HFF-Myc (cell line): ENCODE results near the gene TSR3.
"Not testable (repeated sequence)": the region's sequence is repeated elsewhere in the genome, so short reads cannot be mapped to it uniquely, and the experiment has no call there.

ENCODE experiments used
- DNase-seq: peaks from one replicate; pipeline ENCODE4 v3.0.0-alpha.2; 2011; ENCODE audit warnings: low read depth; ENCODE audit errors: extremely low read depth
- H3K4me3 ChIP-seq: replicated peaks from 2 replicates; pipeline ENCODE4 v1.5.1; 2011; ENCODE audit warnings: low read depth, mild to moderate bottlenecking, control low read depth, low read length
- CTCF ChIP-seq: IDR thresholded peaks from 2 replicates; pipeline ENCODE4 v1.5.1; 2012; ENCODE audit warnings: mild to moderate bottlenecking, low read depth, low read length, control low read depth; ENCODE audit errors: missing control alignments

The TSR3 gene

GRCh38 chr16:1333149-1333812 lies 18.4 kb downstream of the TSR3 start, which contains the start of gene BAIAP3:
Gene BAIAP3, plus strand, starts transcription at chr16:1333645. Its CDS starts 4,905 bp downstream, at chr16:1338550.
- no peak for DNase-seq
- TF ChIP-seq CTCF, result no peak
- no peak within 1 kb of the TSS for H3K4me3 ChIP-seq

GRCh38 chr16:1332618-1333148 lies 19.0 kb downstream of the TSR3 start:
- H3K4me3 ChIP-seq, result no peak overlapping the region
- DNase-seq, result no peak
- no peak for TF ChIP-seq CTCF

- H3K4me3 ChIP-seq, result 0 out of 2 replicates have a peak overlapping the region, but pooled peaks have one; percentile 3
- TF ChIP-seq CTCF, result no peak
- peak; percentile 77 for DNase-seq
Observed at GRCh38 chr16:1331712-1332617, 19.7 kb downstream of the TSR3 start.

GRCh38 chr16:1330931-1331711 lies 20.6 kb downstream of the TSR3 start:
- no peak for DNase-seq
- no peak for TF ChIP-seq CTCF
- no peak overlapping the region for H3K4me3 ChIP-seq

GRCh38 chr16:1330260-1330914 lies 21.3 kb downstream of the TSR3 start:
- H3K4me3 ChIP-seq, result no peak overlapping the region
- peak; percentile 75 for TF ChIP-seq CTCF
- DNase-seq, result no peak

GRCh38 chr16:1328961-1329360 lies 22.7 kb downstream of the TSR3 start:
- H3K4me3 ChIP-seq, DNase-seq: not testable (repeated sequence)

GRCh38 chr16:1328136-1328535 lies 23.5 kb downstream of the TSR3 start:
- not testable (repeated sequence) for DNase-seq, H3K4me3 ChIP-seq
